Hepatocyte (in vitro differentiated cells): ENCODE measurements around the gene SPECC1L. TPM values are rescaled to one million over a fixed set of nuclear protein-coding genes. Genes with fewer than 3 reads are reported as not detected.

Experiments used
- DNase-seq: peaks from one replicate; pipeline ENCODE4 v3.0.0-alpha.2; 2016; ENCODE audit warnings: low spot score
- H2AFZ ChIP-seq: fragments of 200-600 bp; sonication (generic); 2 replicates; pipeline ENCODE4 v1.6.0; 2016; ENCODE audit warnings: antibody characterized with exemption, mild to moderate bottlenecking
- H3K27ac ChIP-seq: fragments of 200-600 bp; sonication (generic); 2 replicates; pipeline ENCODE4 v1.5.1; 2016; ENCODE audit warnings: mild to moderate bottlenecking
- H3K27me3 ChIP-seq: fragments of 200-600 bp; sonication (generic); 2 replicates; pipeline ENCODE4 v1.6.1; 2016
- H3K36me3 ChIP-seq: fragments of 200-600 bp; sonication (generic); replicated peaks from 2 replicates; pipeline ENCODE4 v1.5.1; 2016; ENCODE audit warnings: low read depth; ENCODE audit not compliant: insufficient read depth
- H3K4me1 ChIP-seq: fragments of 200-600 bp; sonication (generic); 2 replicates; pipeline ENCODE4 v1.5.1; 2016; ENCODE audit warnings: mild to moderate bottlenecking, moderate library complexity; ENCODE audit not compliant: insufficient read depth
- H3K4me2 ChIP-seq: fragments of 200-600 bp; sonication (generic); 2 replicates; pipeline ENCODE4 v1.6.0; 2016
- H3K4me3 ChIP-seq: fragments of 200-600 bp; sonication (generic); 2 replicates; pipeline ENCODE4 v1.5.1; 2016; ENCODE audit warnings: mild to moderate bottlenecking
- H3K79me2 ChIP-seq: fragments of 200-600 bp; sonication (generic); 2 replicates; pipeline ENCODE4 v1.6.0; 2017; ENCODE audit warnings: mild to moderate bottlenecking
- H3K9me2 ChIP-seq: fragments of 200-600 bp; sonication (generic); replicated peaks from 2 replicates; pipeline ENCODE4 v1.6.0; 2017; ENCODE audit warnings: mild to moderate bottlenecking; ENCODE audit not compliant: insufficient read depth
- H3K9me3 ChIP-seq: fragments of 200-600 bp; sonication (generic); 2 replicates; pipeline ENCODE4 v1.5.1; 2016; ENCODE audit warnings: low read depth, mild to moderate bottlenecking
- H4K20me1 ChIP-seq: fragments of 200-600 bp; sonication (generic); 2 replicates; pipeline ENCODE4 v1.6.0; 2016; ENCODE audit warnings: mild to moderate bottlenecking; ENCODE audit not compliant: insufficient read depth, poor library complexity, severe bottlenecking
- CTCF ChIP-seq: fragments of 200-600 bp; sonication (generic); IDR thresholded peaks from 2 replicates; pipeline ENCODE4 v1.5.1; 2016; ENCODE audit warnings: antibody characterized with exemption, mild to moderate bottlenecking; ENCODE audit not compliant: poor library complexity
- EZH2 ChIP-seq: fragments of 200-600 bp; sonication (generic); IDR thresholded peaks from 2 replicates; pipeline ENCODE4 v1.6.1; 2016; ENCODE audit warnings: antibody characterized with exemption, mild to moderate bottlenecking, borderline replicate concordance
- EZH2phosphoT487 ChIP-seq: fragments of 200-600 bp; sonication (generic); IDR thresholded peaks from one replicate; pipeline ENCODE4 v1.6.1; 2018; ENCODE audit warnings: antibody characterized with exemption, mild to moderate bottlenecking, low read depth, moderate library complexity; ENCODE audit not compliant: unreplicated experiment, severe bottlenecking
- whole genome bisulfite sequencing: methylation state at CpG from one replicate; pipeline ENCODE4 v1.1.6; 2016; ENCODE audit warnings: low lambda C conversion rate; ENCODE audit errors: missing lambda C conversion rate; 5-methylcytosine and 5-hydroxymethylcytosine counted together
- polyA plus RNA-seq: library from polyadenylated mRNA; unstranded; fragments of >200 nt; fragmentation: Nextera tagmentation; extraction: Ambion mirVana; gene quantifications from 2 replicates; pipeline ENCODE4 v1.2.1, GENCODE V29; 2016
- total RNA-seq: library from RNA; depleted of rRNA; stranded (reverse); fragments of >200 nt; gene quantifications from 2 replicates; pipeline ENCODE4 v1.2.3, GENCODE V29; 2014

The SPECC1L gene
- total and polyA plus RNA-seq, 2 experiments from 2014 or later = 13.0 to 28.3 TPM

- no peak for DNase-seq
- Histone ChIP-seq H3K4me2 (no peak overlapping the region), H2AFZ (no peak overlapping the region), H3K9me2 (no peaks in the 10 kb centered on the region), H3K4me3 (no peak overlapping the region), H3K27me3 (no peaks in the 10 kb centered on the region), H3K79me2 (no peaks in the 10 kb centered on the region), H3K27ac (no peak overlapping the region), H3K4me1 (no peaks in the 10 kb centered on the region), H3K9me3 (no peaks in the 10 kb centered on the region), H4K20me1 (no peaks in the 10 kb centered on the region), H3K36me3 (no peaks in the 10 kb centered on the region)
- WGBS = 67% methylated on average over 7 of the region's 7 CpGs
- TF ChIP-seq CTCF (no peak), EZH2 (no peak), EZH2phosphoT487 (no peak)
Measured at GRCh38 chr22:24380220-24380904, 109.7 kb downstream of the SPECC1L start.

GRCh38 chr22:24380905-24381230 lies 110.2 kb downstream of the SPECC1L start:
- Histone ChIP-seq H3K27me3 (no peaks in the 10 kb centered on the region), H3K4me3 (no peak overlapping the region), H3K79me2 (no peaks in the 10 kb centered on the region), H4K20me1 (no peaks in the 10 kb centered on the region), H3K36me3 (no peaks in the 10 kb centered on the region), H3K27ac (no peak overlapping the region), H3K9me3 (no peaks in the 10 kb centered on the region), H2AFZ (no peak overlapping the region), H3K4me1 (no peaks in the 10 kb centered on the region), H3K9me2 (no peaks in the 10 kb centered on the region), H3K4me2 (no peak overlapping the region)
- DNase-seq = no peak
- TF ChIP-seq EZH2 = no peak
- TF ChIP-seq CTCF = no peak
- no peak for TF ChIP-seq EZH2phosphoT487
- 76% methylated on average over 1 of the region's 1 CpG for WGBS

GRCh38 chr22:24383061-24383460 lies 112.4 kb downstream of the SPECC1L start:
- WGBS = 89% methylated on average over 2 of the region's 2 CpGs
- Histone ChIP-seq H3K9me3 (no peaks in the 10 kb centered on the region), H3K27ac (no peak overlapping the region), H3K9me2 (no peaks in the 10 kb centered on the region), H2AFZ (no peak overlapping the region), H3K36me3 (no peaks in the 10 kb centered on the region), H3K4me3 (no peak overlapping the region), H3K79me2 (no peaks in the 10 kb centered on the region), H3K4me2 (no peak overlapping the region), H3K4me1 (no peaks in the 10 kb centered on the region), H3K27me3 (no peaks in the 10 kb centered on the region), H4K20me1 (no peaks in the 10 kb centered on the region)
- no peak for DNase-seq
- TF ChIP-seq EZH2 = no peak
- no peak for TF ChIP-seq EZH2phosphoT487
- TF ChIP-seq CTCF = no peak
